DOHH2 (cell line): Measurements from ENCODE around the gene RAB8B.
"Not testable (repeated sequence)": the region's sequence is repeated elsewhere in the genome, so short reads cannot be mapped to it uniquely, and the experiment has no call there.

Experiments used
- H3F3A ChIP-seq: fragments of 200-600 bp; sonication (generic), shearing (Covaris generic); 2 replicates; pipeline ENCODE4 v1.6.0; 2016; ENCODE audit warnings: antibody characterized with exemption, mild to moderate bottlenecking; ENCODE audit not compliant: control insufficient read depth, insufficient read depth
- H3K27ac ChIP-seq: fragments of 200-600 bp; sonication (generic); 2 replicates; pipeline ENCODE4 v1.5.1; 2014; ENCODE audit warnings: low read depth, mild to moderate bottlenecking, low read length, moderate library complexity
- H3K27me3 ChIP-seq: fragments of 200-600 bp; sonication (generic); 2 replicates; pipeline ENCODE4 v1.6.1; 2014; ENCODE audit warnings: mild to moderate bottlenecking, low read length, mixed read lengths; ENCODE audit not compliant: control insufficient read depth
- H3K36me3 ChIP-seq: fragments of 200-600 bp; sonication (generic); 2 replicates; pipeline ENCODE4 v1.6.1; 2014; ENCODE audit warnings: mild to moderate bottlenecking, low read length, moderate library complexity, mixed read lengths; ENCODE audit not compliant: control insufficient read depth
- H3K4me1 ChIP-seq: fragments of 200-600 bp; sonication (generic); 2 replicates; pipeline ENCODE4 v1.6.1; 2014; ENCODE audit warnings: mild to moderate bottlenecking, low read length, mixed read lengths; ENCODE audit not compliant: control insufficient read depth
- H3K4me2 ChIP-seq: fragments of 200-600 bp; sonication (generic); 2 replicates; pipeline ENCODE4 v1.6.0; 2014; ENCODE audit warnings: mild to moderate bottlenecking, low read length, moderate library complexity
- H3K4me3 ChIP-seq: fragments of 200-600 bp; sonication (generic); 2 replicates; pipeline ENCODE4 v1.5.1; 2014; ENCODE audit warnings: mild to moderate bottlenecking, low read length, mixed read lengths
- H3K79me2 ChIP-seq: fragments of 200-600 bp; sonication (generic); 2 replicates; pipeline ENCODE4 v1.6.1; 2014; ENCODE audit warnings: mild to moderate bottlenecking, low read length, mixed read lengths; ENCODE audit not compliant: control insufficient read depth
- H3K9me2 ChIP-seq: fragments of 200-600 bp; sonication (generic); replicated peaks from 2 replicates; pipeline ENCODE4 v1.6.1; 2014; ENCODE audit warnings: mild to moderate bottlenecking, low read length, mixed read lengths; ENCODE audit not compliant: control insufficient read depth
- H3K9me3 ChIP-seq: fragments of 200-600 bp; sonication (generic); 2 replicates; pipeline ENCODE4 v1.6.1; 2014; ENCODE audit warnings: antibody characterized with exemption, low read length, mixed read lengths; ENCODE audit not compliant: control insufficient read depth, insufficient read depth
- H4K20me1 ChIP-seq: fragments of 200-600 bp; sonication (generic); 2 replicates; pipeline ENCODE4 v1.6.0; 2014; ENCODE audit warnings: low read depth, mild to moderate bottlenecking, antibody characterized with exemption, low read length, moderate library complexity; ENCODE audit not compliant: control insufficient read depth, insufficient read depth
- CTCF ChIP-seq: fragments of 200-600 bp; sonication (generic); IDR thresholded peaks from one replicate; pipeline ENCODE4 v1.5.1; 2014; ENCODE audit warnings: antibody characterized with exemption, mild to moderate bottlenecking, low read depth, low read length; ENCODE audit not compliant: poor library complexity, severe bottlenecking
- EZH2phosphoT487 ChIP-seq: fragments of 200-600 bp; sonication (generic); IDR thresholded peaks from 2 replicates; pipeline ENCODE4 v1.6.1; 2017; ENCODE audit warnings: borderline replicate concordance, mild to moderate bottlenecking, antibody characterized with exemption, low read length, moderate library complexity, mixed read lengths

The RAB8B gene

GRCh38 chr15:63233667-63234423 lies 44.4 kb downstream of the RAB8B start:
- peaks cover 8% of the 10 kb centered on the region; the same call in 1 of the 2 replicates for H3F3A ChIP-seq
- H3K4me2 ChIP-seq = peak overlapping the region; percentile 49
- no peak for TF ChIP-seq EZH2phosphoT487
- no peak for TF ChIP-seq CTCF
- H3K9me2 ChIP-seq = no peaks in the 10 kb centered on the region
- H3K4me1 ChIP-seq = peaks cover 35% of the 10 kb centered on the region
- H3K9me3 ChIP-seq = no peaks in the 10 kb centered on the region
- no peak overlapping the region for H3K27ac ChIP-seq
- H4K20me1 ChIP-seq = no peaks in the 10 kb centered on the region
- no peaks in the 10 kb centered on the region for H3K27me3 ChIP-seq
- peaks cover 19% of the 10 kb centered on the region for H3K79me2 ChIP-seq
- 0 out of 2 replicates have a peak overlapping the region, but pooled peaks have one; percentile 19 for H3K4me3 ChIP-seq
- no peaks in the 10 kb centered on the region for H3K36me3 ChIP-seq

GRCh38 chr15:63234451-63234870 lies 45.1 kb downstream of the RAB8B start:
- H3K9me2 ChIP-seq = no peaks in the 10 kb centered on the region
- no peaks in the 10 kb centered on the region for H4K20me1 ChIP-seq
- H3K9me3 ChIP-seq = no peaks in the 10 kb centered on the region
- H3K4me3 ChIP-seq = no peak overlapping the region
- H3K36me3 ChIP-seq = no peaks in the 10 kb centered on the region
- H3K4me2 ChIP-seq = no peak overlapping the region
- no peak overlapping the region for H3K27ac ChIP-seq
- H3F3A ChIP-seq = peaks cover 8% of the 10 kb centered on the region; the same call in 1 of the 2 replicates
- peaks cover 21% of the 10 kb centered on the region for H3K79me2 ChIP-seq
- TF ChIP-seq CTCF = no peak
- no peak for TF ChIP-seq EZH2phosphoT487
- no peaks in the 10 kb centered on the region for H3K27me3 ChIP-seq
- H3K4me1 ChIP-seq = peaks cover 35% of the 10 kb centered on the region

- H3K79me2 ChIP-seq = peaks cover 21% of the 10 kb centered on the region
- TF ChIP-seq EZH2phosphoT487 (no peak), CTCF (no peak)
- no peak overlapping the region for H3K4me3 ChIP-seq
- H3K36me3 ChIP-seq = no peaks in the 10 kb centered on the region
- H3K27me3 ChIP-seq = no peaks in the 10 kb centered on the region
- no peak overlapping the region for H3K4me2 ChIP-seq
- peaks cover 35% of the 10 kb centered on the region for H3K4me1 ChIP-seq
- no peak overlapping the region for H3K27ac ChIP-seq
- H4K20me1 ChIP-seq = no peaks in the 10 kb centered on the region
- H3F3A ChIP-seq = peaks cover 8% of the 10 kb centered on the region; the same call in 1 of the 2 replicates
- H3K9me2 ChIP-seq = no peaks in the 10 kb centered on the region
- H3K9me3 ChIP-seq = no peaks in the 10 kb centered on the region
Observed at GRCh38 chr15:63236272-63236671, 46.9 kb downstream of the RAB8B start.

GRCh38 chr15:63237086-63237485 lies 47.7 kb downstream of the RAB8B start:
- Histone ChIP-seq H3K4me1 (peaks cover 29% of the 10 kb centered on the region), H3K79me2 (peaks cover 19% of the 10 kb centered on the region)
- H3K36me3 ChIP-seq = not testable (repeated sequence)

More at GRCh38 chr15:63237086-63237485, 47.7 kb downstream of the RAB8B start:
- not testable (repeated sequence) for H3K27ac ChIP-seq, H4K20me1 ChIP-seq, H3F3A ChIP-seq, H3K9me2 ChIP-seq, H3K9me3 ChIP-seq, H3K27me3 ChIP-seq, H3K4me3 ChIP-seq
- H3K4me2 ChIP-seq = peak overlapping the region; percentile 26
